Neutrophil (primary cell): ENCODE data around the gene MAGEA9B.
"Not testable (repeated sequence)": the region's sequence is repeated elsewhere in the genome, so short reads cannot be mapped to it uniquely, and the experiment has no call there.

Experiments used
- H3K27ac ChIP-seq: fragments of 200-600 bp; sonication (generic); 2 replicates; pipeline ENCODE4 v1.5.1; 2016; ENCODE audit warnings: mild to moderate bottlenecking, moderate library complexity
- H3K27me3 ChIP-seq: fragments of 200-600 bp; sonication (generic); 2 replicates; pipeline ENCODE4 v1.6.0; 2016; ENCODE audit warnings: mild to moderate bottlenecking
- H3K36me3 ChIP-seq: fragments of 200-600 bp; sonication (generic); 2 replicates; pipeline ENCODE4 v1.5.1; 2017
- H3K4me1 ChIP-seq, 2 experiments: fragments of 200-600 bp in 1 of 2; sonication (generic) in 1 of 2; 1 replicate in 1 of 2; 2 replicates in 1 of 2; pipeline versions ENCODE4 v1.5.1 to v1.6.1; 2013 to 2016; ENCODE audit warnings: low read depth in 1 of 2, low read length in 1 of 2, mild to moderate bottlenecking in 1 of 2, moderate library complexity in 1 of 2; ENCODE audit not compliant: control insufficient read depth in 1 of 2, insufficient read depth in 1 of 2
- H3K4me3 ChIP-seq, 2 experiments: fragments of 200-600 bp in 1 of 2; sonication (generic) in 1 of 2; 1 replicate in 1 of 2; 2 replicates in 1 of 2; pipeline ENCODE4 v1.5.1; 2013 to 2016; ENCODE audit warnings: low read depth in 1 of 2, low read length in 1 of 2, mild to moderate bottlenecking in 1 of 2, moderate library complexity in 1 of 2
- H3K9me3 ChIP-seq: fragments of 200-600 bp; sonication (generic); 2 replicates; pipeline ENCODE4 v1.5.1; 2016
- CTCF ChIP-seq: fragments of 200-600 bp; sonication (generic); IDR thresholded peaks from 2 replicates; pipeline ENCODE4 v1.5.1; 2016; ENCODE audit warnings: antibody characterized with exemption

The MAGEA9B gene

GRCh38 chrX:149607699-149608098, 20.4 kb upstream of the MAGEA9B start:
- Histone ChIP-seq H3K9me3 (no peaks in the 10 kb centered on the region), H3K27ac (no peak overlapping the region), H3K4me1 (no peaks in the 10 kb centered on the region), H3K36me3 (peaks cover 11% of the 10 kb centered on the region), H3K27me3 (no peaks in the 10 kb centered on the region), H3K4me3 (no peak overlapping the region)
- TF ChIP-seq CTCF, result no peak

- H3K4me1 ChIP-seq, H3K27ac ChIP-seq, H3K9me3 ChIP-seq, H3K27me3 ChIP-seq, H3K4me3 ChIP-seq: not testable (repeated sequence)
- peaks cover 11% of the 10 kb centered on the region for H3K36me3 ChIP-seq
Measured at GRCh38 chrX:149605248-149605885, 18.1 kb upstream of the MAGEA9B start.

- not testable (repeated sequence) for H3K27me3 ChIP-seq, H3K9me3 ChIP-seq, H3K36me3 ChIP-seq, H3K4me3 ChIP-seq, H3K4me1 ChIP-seq, H3K27ac ChIP-seq
Measured at GRCh38 chrX:149598603-149599002, 11.3 kb upstream of the MAGEA9B start.

- H3K27me3 ChIP-seq, H3K4me1 ChIP-seq, H3K4me3 ChIP-seq, H3K36me3 ChIP-seq, H3K27ac ChIP-seq, H3K9me3 ChIP-seq: not testable (repeated sequence)
Measured at GRCh38 chrX:149595943-149596342, 8.7 kb upstream of the MAGEA9B start.

- H3K27ac ChIP-seq, H3K4me3 ChIP-seq, H3K36me3 ChIP-seq, H3K9me3 ChIP-seq, H3K27me3 ChIP-seq, H3K4me1 ChIP-seq: not testable (repeated sequence)
Measured at GRCh38 chrX:149595214-149595613, 8.0 kb upstream of the MAGEA9B start, which contains the start of gene HSFX2. TSS of gene HSFX2 (minus strand) at chrX:149595314. CDS start at chrX:149594700, 614 bp downstream.

GRCh38 chrX:149590993-149591392, 3.7 kb upstream of the MAGEA9B start:
- not testable (repeated sequence) for H3K4me1 ChIP-seq, H3K27ac ChIP-seq, H3K4me3 ChIP-seq, H3K9me3 ChIP-seq, H3K27me3 ChIP-seq, H3K36me3 ChIP-seq

GRCh38 chrX:149585631-149586030, 1.6 kb downstream of the MAGEA9B start:
- not testable (repeated sequence) for H3K4me1 ChIP-seq, H3K27ac ChIP-seq

GRCh38 chrX:149573456-149573855, 13.8 kb downstream of the MAGEA9B start:
- H3K9me3 ChIP-seq, H3K36me3 ChIP-seq, H3K27me3 ChIP-seq, H3K4me3 ChIP-seq, H3K27ac ChIP-seq, H3K4me1 ChIP-seq: not testable (repeated sequence)

More at GRCh38 chrX:149585631-149586030, 1.6 kb downstream of the MAGEA9B start:
- not testable (repeated sequence) for H3K4me3 ChIP-seq, H3K9me3 ChIP-seq, H3K27me3 ChIP-seq, H3K36me3 ChIP-seq

GRCh38 chrX:149572743-149573142, 14.5 kb downstream of the MAGEA9B start:
- no peaks in the 10 kb centered on the region for H3K27me3 ChIP-seq
- no peak for TF ChIP-seq CTCF
- no peaks in the 10 kb centered on the region for H3K36me3 ChIP-seq
- H3K4me3 ChIP-seq, result no peak overlapping the region
- no peaks in the 10 kb centered on the region for H3K4me1 ChIP-seq
- no peak overlapping the region for H3K27ac ChIP-seq
- H3K9me3 ChIP-seq, result no peaks in the 10 kb centered on the region
